HG03521 (cell line): Measurements from ENCODE around the gene TECRL.

Experiments
- ATAC-seq: cut with Tn5 transposase; IDR thresholded peaks from one replicate; pipeline ENCODE4 v1.9.1; 2021; ENCODE audit warnings: mild to moderate bottlenecking, moderate library complexity; ENCODE audit not compliant: unreplicated experiment

Gene TECRL

DNA sequence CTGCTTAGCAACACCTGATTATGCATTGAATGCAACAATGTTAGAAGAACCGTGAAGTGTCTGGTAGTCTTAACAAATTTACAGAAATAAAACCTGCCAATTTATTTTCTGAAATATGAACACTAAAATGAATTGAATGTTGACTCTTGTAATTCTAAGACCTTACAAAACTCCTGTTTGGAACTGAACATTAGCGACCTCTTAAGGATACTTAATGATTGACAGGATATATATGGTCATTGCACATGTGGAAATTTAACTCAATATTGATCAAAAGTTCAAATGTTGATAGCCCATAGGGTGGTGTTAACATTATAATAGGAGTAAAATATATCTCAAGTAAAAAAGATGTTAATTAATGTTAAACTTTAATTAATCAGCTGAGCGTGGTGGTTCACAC lies 79.1 kb downstream of the TECRL start:
- no peak for ATAC-seq

DNA sequence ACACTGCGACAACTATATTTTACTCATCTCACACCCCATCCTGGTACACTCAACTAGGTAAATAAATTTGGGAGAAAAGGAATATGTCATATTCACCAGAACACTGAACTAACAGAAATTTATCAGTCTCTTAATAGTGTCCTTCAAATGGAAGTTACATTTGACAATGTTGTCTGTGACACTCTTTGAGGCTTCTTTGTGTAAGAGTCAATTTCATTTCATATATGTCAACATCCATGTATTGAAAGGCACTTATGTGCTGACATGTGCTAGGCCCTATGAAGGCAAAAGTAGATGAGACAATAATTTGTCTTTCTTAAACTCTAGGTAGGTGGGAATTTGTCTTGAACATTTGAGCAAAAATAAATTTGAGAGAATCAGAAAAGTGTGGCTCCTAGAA lies 82.0 kb downstream of the TECRL start:
- ATAC-seq: no peak

DNA sequence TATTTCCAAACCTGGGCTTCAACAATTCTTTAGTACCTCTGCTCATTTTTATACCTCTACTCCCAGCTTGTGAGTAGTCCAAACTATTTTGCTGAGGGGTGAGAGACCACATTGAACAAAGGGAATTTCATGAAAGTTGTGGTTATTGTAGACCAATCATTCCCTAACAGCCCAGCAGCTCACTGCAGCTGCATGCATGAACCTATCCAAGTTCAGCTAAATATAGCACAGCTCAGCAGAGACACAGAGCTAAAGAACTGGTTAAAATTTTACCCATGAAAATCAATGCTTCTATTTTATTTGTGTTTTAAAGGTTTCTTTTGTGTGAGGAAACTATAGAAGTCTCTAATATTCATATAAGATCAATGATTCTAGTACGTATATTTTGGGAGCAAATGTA lies 82.7 kb downstream of the TECRL start:
- no peak for ATAC-seq

DNA sequence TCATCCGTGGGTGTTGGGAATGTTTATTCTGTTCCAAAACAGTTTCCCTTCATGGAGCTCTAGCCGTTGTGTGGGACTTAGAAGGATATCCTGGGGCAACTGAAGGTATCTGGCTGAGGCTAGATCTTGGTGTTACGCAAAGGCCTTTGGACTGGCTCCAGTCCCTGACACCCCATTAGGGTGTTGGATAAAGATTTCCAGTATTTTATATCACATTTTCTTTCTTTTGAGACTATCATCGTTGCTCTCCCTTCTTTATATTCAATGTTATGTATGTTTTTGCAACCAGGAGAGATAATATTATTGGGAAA lies 103.0 kb downstream of the TECRL start:
- ATAC-seq: no peak

DNA sequence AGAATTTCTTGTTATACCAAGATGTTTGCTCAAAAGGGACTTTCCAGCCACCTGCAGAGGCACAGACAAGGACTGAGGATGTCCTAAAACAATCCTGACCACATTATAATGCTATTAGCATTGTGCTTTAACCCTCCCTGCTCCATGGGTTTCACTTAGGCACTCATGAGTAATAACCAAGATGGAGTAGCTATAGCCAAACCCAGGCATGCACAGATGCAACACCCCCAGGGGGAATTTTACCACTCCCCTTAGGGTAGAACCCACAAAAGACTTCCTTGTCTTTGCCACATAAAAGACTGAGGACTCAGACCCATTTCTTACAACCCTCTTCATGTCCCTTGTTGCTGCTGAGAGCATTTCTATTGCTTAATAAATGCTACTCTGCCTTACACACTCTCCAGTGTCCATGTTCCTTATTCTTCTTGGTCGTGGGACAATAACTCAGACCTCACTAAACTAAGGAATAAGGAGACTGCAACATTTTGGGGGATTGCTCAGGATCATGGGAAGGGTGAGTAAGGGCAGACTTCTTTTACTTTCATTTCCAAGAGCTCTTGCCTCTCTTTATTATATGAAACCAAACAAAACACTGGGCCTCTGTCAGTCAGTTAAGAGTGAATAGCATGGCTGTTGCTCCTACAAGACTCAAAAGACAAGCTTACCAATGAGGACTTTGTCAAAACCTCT lies 103.5 kb downstream of the TECRL start:
- no peak for ATAC-seq

DNA sequence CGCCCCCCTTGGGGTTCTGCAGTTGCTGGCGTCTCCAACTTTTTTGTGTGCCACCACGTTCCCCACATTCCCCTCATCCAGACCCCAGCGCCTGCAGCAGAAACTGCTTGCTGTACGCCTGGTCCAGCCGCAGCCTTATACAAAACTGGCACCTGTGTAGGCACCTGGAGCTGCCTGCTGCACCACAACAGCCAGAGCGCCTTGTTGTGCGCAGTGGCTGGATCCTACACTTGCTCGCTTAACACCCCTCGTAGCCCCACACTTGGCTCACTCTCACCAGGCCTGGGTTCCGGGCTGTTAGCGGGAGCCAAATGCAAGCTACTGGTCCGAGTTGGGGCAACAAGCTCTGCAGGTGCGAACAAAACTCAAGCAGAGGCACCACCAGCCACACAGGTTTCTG lies 136.8 kb downstream of the TECRL start:
- ATAC-seq: no peak

DNA sequence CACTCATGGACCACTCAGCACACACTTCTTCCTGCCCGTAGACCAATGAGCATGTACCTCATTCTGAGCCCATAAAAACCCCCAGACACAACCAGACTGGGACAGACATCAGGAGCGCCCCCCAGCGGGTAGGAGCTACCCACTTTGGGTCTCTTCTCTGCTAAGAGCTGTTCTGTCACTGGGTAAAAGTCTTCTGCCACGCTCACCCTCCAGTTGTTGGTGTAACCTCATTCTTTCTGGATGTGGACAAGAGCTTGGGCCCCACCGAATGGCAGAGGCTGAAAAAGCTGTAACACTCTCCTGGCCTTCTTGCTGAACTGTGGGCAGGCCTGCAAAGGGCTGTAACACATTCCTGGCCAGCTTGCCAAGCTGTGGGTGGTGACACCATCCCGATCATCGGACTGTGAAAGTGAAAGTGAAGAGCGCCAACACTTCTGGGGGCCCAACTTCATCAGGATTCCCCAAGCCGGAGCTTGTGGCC lies 137.6 kb downstream of the TECRL start:
- no peak for ATAC-seq

DNA sequence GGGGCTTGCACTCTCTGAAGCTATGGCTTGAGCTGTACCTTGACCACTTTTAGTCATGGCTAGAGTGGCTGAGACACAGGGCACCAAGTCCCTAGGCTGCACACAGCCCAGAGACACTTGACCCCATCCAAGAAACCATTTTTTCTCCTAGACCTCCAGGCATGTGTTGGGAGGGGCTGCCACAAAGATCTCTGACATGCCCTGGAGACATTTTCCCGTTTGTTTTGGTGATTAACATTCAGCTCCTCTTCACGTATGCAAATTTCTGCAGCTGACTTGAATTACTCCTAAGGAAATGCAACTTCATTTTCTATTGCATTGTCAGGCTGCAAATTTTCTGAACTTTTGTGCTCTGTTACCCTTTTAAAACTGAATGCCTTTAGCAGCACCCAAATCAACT lies 142.6 kb downstream of the TECRL start:
- ATAC-seq: no peak

DNA sequence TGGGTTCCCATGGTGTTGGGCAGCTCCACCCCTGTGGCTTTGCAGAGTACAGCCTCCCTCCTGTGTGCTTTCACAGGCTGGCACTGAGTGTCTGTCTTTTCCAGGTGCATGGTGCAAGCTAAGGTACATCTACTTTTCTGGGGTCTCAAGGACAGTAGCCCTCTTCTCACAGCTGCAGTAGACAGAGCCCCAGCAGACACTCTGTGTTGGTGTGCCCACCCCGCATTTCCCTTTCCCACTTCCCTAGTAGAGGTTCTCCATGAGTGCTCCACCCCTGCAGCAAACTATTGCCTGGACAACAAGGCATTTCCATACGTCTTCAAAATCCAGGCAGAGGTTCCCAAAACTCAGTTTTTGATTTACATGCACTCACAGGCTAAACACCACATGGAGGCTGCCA lies 143.0 kb downstream of the TECRL start:
- no peak for ATAC-seq

DNA sequence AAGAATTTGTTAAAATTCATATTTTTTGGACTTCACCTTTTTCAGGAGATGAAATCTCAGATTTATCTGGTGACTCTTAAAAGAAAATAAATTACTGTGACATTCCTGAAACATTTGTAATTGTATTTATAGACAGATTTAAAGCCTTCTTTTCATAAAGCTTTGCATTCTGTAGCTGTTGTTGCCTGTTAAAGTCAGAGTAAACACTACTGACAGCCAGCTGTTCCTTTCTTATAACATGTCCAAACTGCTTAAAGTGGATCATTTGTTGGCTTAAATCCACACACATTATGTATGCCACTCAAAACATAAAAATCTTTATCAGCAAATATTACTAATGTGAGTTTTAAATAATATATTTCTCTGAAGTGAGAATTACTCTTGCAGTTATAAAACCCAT lies 157.5 kb downstream of the TECRL start:
- ATAC-seq: no peak

DNA sequence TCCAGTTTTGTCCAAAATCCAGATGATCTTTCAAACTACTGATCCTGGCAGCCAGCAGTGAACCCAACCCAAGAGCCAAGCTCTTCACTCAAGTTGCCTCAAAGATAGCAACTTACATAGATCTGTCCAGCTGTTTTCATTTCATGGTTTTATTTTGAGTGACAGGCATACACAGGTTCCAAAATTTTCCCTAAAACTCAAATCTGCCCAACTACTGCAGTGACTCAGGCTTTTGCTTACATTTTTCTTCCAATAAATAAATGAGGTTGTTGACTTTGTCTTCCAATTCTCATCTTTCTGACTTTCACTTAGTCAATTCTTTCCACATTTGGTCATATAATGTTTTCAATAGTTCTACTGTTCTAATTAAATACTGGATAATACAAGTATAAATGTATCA lies 158.8 kb downstream of the TECRL start:
- no peak for ATAC-seq

DNA sequence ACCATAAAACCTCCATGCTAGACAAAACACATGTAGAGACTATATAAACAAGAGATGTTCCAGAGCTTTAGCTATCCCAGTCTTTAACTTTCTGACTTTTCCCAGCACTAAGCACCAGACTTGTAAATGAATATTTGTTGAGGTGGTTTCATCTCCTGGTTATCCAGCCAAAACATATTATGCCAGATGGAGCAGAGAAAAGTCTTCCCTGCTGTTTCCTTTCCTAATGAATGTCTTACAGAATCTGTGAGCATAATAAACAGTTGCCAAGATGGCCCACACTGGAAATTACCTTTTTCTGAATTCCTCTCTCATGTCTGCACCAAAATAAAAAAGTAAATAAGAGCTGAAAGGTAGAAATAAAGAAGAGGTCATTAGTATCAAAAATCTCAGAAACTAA lies 159.2 kb downstream of the TECRL start:
- no peak for ATAC-seq

DNA sequence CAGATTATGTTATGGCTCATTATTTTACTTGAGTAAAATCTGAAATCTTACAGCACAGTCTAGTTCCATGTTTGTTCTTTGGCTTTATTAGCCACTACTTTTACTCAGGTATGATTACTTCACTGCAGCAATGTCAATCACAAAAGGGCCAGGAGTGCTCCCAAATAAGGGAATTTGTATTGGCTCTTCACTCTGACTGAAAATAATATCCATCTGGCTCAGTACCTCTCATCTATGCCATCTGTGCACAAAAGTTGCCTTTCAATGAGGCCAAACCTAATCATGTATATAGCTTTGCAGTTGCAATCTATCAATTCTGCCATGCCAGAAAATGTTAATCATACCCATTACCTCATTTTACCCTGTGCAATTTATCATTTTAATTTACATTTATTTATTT lies 161.1 kb downstream of the TECRL start:
- ATAC-seq: no peak

DNA sequence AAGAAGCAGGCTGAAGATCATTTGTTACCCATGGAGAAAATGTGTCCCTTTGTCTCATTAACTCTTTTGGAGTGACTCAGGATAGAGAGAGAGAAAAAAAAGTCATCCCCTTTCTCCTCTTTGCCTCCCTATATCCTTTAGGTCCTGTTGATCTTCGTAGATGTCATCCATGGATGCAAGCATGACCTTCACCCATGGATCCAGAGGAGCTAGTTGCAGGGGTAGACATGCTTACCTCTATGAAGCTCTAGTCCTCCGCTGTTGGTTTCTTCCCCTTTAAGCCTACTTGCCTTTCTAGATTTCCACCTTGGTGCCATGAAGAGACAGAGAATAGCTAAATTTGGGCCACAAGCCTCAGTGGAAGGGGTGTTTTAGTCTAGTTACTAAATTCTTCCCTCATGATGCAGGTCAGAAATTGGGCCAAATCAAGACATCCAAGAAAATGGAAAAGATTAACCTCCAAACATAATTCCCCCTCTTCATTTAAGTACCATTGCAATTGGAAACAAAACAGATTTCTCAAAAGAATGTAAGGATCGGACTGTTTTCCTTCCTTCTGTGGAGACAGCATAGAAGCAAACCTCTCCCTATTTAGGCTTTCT lies 178.4 kb downstream of the TECRL start:
- no peak for ATAC-seq
